GM21576 (cell line): ENCODE measurements around the gene CIRBP.

Experiments used
- ATAC-seq: cut with Tn5 transposase; IDR thresholded peaks from one replicate; pipeline ENCODE4 v1.9.1; 2021; ENCODE audit warnings: mild to moderate bottlenecking, moderate library complexity; ENCODE audit not compliant: unreplicated experiment

The CIRBP gene

GRCh38 chr19:1278713-1279660 is 9.9 kb downstream of the CIRBP start:
- no peak for ATAC-seq

GRCh38 chr19:1279782-1280341 is 10.7 kb downstream of the CIRBP start:
- no peak for ATAC-seq

GRCh38 chr19:1280636-1281568 is 11.8 kb downstream of the CIRBP start:
- ATAC-seq: no peak

DNA sequence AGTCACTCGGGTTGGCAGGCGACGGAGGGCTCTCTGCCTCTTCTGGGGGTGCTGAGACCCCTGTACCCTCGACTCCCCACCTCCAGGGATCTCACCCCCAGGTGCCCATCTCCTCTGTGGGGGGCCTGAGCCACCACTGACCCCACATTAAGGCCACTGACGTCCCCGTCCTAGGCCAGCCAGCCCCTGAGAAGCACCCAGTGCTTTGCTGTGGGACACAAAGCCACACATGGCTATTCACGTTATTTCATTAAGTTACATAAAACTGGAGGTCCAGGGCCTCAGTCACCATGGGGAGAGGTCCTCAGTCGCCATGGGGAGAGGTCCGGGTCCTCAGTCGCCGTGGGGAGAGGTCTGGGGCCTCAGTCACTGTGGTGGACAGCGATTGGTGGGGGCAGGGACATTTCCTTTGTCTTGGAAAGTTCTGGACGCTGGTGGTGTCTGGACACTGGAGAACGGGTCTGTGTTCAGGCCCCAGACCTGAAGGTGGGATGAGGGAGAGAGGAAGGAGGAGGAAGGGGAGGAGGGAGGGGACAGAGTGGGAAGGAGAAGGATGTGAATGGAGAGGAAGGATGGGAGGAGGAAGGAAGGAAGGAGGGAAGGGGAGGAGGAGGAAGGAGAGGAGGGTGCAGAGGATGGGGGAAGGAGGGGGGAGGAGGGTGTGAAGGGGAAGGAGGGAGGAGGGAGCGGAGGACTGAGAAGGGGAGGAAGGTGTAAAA is 12.6 kb downstream of the CIRBP start:
- ATAC-seq: no peak

GRCh38 chr19:1282588-1283206 is 13.6 kb downstream of the CIRBP start:
- ATAC-seq: no peak

DNA sequence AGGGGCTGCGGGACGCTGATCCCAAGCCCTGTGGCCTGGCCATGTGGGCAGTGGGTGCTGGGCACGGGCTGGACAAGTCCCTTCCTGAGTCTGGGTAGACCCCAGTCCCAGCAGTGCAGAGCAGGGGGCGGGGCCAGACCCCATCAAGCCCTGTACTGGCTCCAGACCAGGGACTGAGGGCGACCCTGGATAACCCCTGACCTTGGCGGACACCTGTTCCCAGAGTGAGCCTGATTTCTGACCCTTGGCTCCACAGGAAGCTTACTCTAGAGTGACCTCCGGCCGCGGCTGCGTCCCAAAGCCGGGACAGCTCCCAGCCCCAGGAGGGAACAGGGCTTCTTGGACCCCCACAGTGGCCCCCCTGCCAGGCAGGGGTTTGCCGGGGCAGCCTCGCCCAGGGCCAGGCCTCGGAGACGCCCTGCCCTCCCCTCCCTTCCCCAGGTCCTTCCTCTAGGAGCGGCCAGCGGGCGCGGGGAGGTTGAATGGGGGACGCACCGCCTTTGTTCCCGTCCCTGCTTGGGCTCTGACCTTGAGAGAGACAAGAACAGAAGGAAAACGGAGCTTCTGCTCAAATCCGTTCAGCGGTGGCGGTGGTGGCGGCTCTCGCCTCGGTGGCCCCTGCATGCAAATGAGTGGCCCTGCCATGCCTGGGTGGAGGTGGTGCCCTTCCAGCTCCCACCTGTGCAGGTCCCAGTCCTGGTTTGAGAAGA is 14.2 kb downstream of the CIRBP start:
- ATAC-seq: no peak

- ATAC-seq: no peak
Observed at GRCh38 chr19:1283917-1284292, 14.8 kb downstream of the CIRBP start.

GRCh38 chr19:1284293-1284978 is 15.3 kb downstream of the CIRBP start:
- ATAC-seq: no peak

DNA sequence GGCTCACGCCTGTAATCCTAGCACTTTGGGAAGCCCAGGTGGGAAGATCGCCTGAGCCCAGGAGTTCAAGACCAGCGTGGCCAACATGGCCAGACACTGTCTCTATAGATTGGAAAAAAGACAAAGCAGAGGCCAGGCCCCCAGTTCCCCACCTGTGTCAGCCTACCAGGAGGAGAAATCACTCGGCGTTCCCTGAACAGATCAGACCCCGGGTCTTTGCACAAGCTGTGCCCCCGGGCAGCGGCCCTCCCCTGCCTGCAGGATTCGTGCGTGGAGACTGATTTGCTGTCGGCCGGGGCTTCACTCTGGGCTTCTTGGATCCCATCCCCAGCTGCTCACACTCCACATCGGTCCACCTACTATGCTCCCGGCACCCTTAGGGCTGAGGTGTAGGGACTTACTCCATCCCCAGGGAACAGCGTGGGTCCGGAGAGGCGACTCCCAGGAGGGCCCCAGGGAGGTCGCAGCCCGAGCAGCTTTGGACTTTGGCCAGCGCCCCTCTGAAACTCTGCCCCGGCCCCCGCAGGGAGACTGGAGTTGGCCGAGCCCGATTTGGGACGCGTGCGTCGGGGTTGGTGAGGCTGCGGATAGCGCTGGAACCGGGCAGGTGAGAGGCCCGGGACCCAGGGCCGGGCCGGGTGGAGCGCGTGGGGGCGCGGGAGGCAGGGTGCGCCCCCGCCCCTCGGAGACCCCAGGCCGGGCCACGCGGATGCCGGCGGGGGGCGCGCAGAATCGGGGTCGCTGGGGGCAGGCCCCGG is 16.0 kb downstream of the CIRBP start:
- no peak for ATAC-seq

DNA sequence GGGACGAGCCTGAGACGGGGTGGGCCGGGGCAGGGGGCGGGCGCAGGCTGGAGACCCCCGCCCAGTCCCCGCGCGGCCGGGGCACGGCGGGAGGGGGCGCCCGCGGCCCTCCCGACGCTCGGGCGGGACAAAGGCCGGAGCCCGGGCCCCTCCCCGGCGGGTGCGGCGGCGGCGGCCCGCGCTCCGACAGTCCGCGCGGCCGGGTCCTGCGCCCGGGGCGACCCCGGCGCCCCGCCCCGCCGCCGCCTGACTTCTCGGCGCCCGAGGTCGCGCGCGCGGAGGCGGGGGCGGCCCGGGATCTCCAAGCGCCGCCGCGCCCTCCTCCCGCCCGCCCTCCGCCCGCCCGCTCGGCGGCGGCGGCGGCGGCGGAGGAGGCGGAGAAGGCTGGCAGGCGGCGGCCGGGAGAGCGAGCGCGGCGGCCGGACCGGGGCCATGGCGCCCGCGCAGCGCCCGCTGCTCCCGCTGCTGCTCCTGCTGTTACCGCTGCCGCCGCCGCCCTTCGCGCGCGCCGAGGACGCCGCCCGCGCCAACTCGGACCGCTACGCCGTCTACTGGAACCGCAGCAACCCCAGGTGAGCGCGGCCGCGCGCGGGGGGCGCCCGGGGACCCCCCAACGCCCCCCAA is 16.7 kb downstream of the CIRBP start, which contains the start of gene EFNA2:
EFNA2 (plus strand) TSS at position 137 of the 624 bp plus-strand sequence; CDS start at position 433, 296 bp downstream.
- ATAC-seq: no peak

DNA sequence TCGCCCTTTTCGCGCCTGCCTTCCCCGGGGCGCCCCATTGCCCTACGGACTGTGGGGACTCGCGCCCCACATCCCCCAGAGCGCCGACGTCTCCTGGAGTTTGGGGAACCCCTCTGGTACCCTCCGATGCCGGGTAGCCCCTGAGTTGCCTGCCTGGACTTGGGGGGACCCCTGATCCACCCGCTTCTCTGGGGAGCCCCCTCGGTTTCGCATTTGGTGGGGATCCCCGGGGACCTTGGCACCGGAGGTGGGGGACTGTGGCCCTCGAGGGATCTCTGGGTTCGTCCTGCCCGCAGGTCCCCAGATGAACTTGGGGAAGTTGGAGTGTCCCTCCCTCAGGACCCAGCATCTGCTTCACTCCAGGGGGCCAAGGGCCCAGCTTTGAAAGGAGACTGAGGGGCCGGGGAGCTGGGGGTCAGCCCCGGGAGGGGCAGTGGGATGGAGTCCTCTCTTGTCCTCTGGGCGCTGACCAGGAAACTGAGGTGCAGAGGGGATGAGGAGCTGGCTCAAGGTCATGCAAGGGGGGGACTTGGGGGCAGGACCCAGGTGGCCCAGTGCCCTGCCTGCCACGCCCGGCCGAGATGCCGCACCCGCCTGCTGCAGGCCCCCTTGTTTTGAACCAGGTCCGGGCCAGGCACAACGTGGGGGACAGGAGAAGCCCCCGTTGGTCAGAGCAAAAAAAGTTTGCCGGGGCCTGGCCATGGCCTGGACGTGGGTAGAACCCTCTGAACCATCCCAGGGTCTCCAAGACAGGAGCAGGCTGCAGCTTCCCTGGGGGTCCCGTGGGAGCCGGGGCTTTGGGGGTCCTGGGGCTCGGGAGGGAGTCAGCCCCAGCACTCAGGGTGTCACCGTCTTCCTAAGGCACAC is 17.6 kb downstream of the CIRBP start:
- ATAC-seq: no peak

DNA sequence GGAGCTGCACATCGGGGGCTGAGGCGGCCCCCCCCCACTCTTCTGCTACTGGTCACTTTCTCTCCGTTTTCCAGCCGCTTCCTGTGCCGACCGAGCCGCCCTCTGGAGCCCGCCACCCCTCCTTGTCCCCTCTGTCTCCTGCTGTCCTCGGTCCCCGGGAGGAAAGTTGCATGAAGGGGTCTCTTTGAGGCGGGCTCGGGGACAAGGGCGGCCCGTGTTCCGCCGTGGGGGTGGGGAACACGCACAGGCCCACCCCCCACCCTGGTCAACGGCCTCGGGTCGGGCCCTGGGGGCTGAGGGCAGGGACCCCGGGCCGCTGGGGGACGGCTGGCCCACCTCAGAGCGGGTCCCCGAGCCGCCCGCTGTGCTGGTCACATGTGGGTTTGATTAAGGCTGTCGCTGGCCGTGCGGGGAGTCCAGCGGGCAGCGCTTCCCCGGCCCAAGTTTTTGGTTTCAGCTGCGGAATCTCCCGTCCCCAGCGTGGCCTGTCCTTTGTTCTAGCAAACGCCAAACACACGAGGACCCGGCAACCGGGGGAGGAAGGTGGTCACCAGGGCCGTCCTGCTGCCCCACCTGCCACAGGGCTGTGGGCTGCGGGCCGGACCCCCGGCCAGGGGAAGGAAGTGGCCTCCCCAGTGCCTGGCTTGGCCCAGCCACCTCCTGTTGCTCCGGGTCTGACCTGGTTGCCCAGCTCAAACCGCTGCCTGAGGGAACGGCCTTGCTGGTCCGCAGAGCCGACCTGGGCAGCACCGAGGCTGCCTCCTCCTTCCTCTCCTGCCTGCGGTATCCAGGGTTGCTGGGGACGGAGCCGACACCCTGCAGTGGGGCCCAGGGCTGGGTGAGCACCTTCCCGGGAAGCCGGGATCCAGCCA is 18.5 kb downstream of the CIRBP start:
- no peak for ATAC-seq

DNA sequence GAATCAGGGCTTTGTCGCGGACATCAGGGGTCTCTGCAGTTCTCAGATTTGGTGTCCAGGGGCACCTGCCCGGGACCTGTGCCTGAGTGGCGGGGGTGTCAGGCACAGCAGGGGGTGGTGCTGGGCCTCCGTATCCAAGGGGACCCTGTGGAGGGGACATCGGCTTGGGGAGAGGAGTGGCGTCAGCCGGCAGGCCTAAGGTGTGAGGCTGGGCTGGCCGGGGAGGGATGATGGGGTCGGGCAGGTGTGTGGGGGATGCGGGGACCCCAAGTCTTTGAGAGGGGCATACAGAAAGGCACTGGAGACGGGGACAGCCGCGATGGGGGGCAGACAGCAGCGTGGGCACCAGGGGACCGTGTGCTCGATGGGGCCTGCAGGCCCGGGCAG is 19.1 kb downstream of the CIRBP start:
- ATAC-seq: no peak

DNA sequence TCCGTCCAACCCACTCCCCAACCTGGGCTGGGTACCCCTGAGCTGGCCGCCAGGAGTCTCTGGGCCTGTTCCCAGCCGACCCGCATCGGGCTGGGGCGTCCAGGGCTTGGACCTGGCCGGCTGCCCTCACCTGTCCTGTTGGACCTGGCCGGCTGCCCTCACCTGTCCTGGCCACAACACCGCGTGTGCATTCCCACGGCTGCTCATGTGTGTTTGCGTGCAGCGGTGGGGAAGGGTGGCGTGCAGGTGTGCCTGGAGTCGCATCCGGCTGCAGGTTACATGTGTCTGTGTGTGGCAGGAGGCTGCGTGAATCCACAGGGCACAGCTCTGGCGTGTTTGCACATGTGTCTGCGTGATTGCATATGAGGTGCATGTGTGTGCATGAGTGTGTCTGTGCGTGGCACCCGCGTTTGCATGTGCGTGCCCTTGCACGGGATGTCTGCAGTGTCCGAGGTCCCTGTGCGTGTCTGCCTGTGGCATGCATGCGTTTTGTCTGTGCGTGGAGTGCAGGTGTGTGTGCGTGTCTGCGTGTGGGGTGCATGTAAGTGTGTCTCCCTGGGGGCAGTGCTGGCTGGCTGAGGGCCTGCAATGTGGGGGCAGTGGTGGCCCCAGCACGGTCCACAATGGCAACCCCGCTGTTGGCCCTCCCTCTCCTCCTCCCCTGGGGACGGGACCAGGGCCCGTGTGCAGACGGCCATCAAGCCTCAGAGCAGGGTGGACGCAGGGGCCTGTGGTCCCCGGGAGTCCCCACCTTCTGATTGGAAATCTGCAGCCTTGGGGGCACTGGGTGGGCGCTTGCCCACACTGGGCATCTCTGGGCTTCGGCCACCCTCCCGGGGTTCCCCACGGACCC is 19.9 kb downstream of the CIRBP start:
- ATAC-seq: no peak

DNA sequence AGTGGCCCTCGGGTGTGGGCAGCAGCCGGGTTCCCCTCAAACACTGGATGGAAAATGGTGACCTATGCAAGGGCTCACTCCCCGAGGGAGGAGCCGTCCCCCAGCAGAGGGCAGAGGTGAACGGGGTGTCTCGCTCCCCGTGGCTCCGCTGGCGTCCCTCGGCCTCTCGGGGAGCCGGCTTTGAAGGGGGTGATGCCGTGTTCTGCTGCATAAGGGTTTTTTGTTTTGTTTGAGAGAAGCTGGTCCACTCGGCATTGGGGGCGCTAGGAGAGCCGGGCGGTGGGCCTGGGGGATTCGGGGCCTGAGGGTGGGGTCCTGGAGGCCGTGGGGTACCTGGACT is 20.5 kb downstream of the CIRBP start:
- ATAC-seq: no peak
